ENCODE measurements around the gene KDM3B.
A peak's percentile ranks its signal among the peaks of the same experiment; 100 is the strongest.
"Not testable (repeated sequence)": the region's sequence is repeated elsewhere in the genome, so short reads cannot be mapped to it uniquely, and the experiment has no call there.

The KDM3B gene

GRCh38 chr5:138315751-138316278 is 36.7 kb upstream of the KDM3B start:
- no peak for ATAC-seq
- TF ChIP-seq TOX (CRISPR knock-in tag; IDR thresholded peaks at IDR 0.05; ENCODE audit: borderline replicate concordance) = no peak
- no peak for TF ChIP-seq CSDC2 (CRISPR knock-in tag; IDR thresholded peaks at IDR 0.05)
- no peak for TF ChIP-seq ZNF70 (CRISPR knock-in tag; IDR thresholded peaks at IDR 0.05)

- no peak for ATAC-seq
- no peak for TF ChIP-seq GLIS3 (CRISPR knock-in tag; IDR thresholded peaks at IDR 0.05)
- TF ChIP-seq ZFP3 (CRISPR knock-in tag; IDR thresholded peaks at IDR 0.05) = no peak
- TF ChIP-seq CSDC2 (CRISPR knock-in tag; IDR thresholded peaks at IDR 0.05) = no peak
- TF ChIP-seq ESRRG (CRISPR knock-in tag; IDR thresholded peaks at IDR 0.05) = no peak
- no peak for TF ChIP-seq OSR1 (CRISPR knock-in tag; IDR thresholded peaks at IDR 0.05)
- no peak for TF ChIP-seq RARB (CRISPR knock-in tag; IDR thresholded peaks at IDR 0.05)
- TF ChIP-seq ZNF70 (CRISPR knock-in tag; IDR thresholded peaks at IDR 0.05) = no peak
- no peak for TF ChIP-seq SNAI2 (CRISPR knock-in tag; IDR thresholded peaks at IDR 0.05)
- TF ChIP-seq PPARA (CRISPR knock-in tag; IDR thresholded peaks at IDR 0.05; ENCODE audit: borderline replicate concordance) = no peak
- no peak for TF ChIP-seq ZC3H10 (CRISPR knock-in tag; IDR thresholded peaks at IDR 0.05)
- no peak for TF ChIP-seq TCF4 (CRISPR knock-in tag; IDR thresholded peaks at IDR 0.05; ENCODE audit: borderline replicate concordance)
- no peak for TF ChIP-seq BACH2 (CRISPR knock-in tag; IDR thresholded peaks at IDR 0.05; ENCODE audit: borderline replicate concordance)
- no peak for TF ChIP-seq CSRNP3 (CRISPR knock-in tag; IDR thresholded peaks at IDR 0.05)
- TF ChIP-seq POU6F1 (CRISPR knock-in tag; IDR thresholded peaks at IDR 0.05; ENCODE audit: borderline replicate concordance, low read depth) = no peak
- TF ChIP-seq TOX (CRISPR knock-in tag; IDR thresholded peaks at IDR 0.05; ENCODE audit: borderline replicate concordance) = no peak
- no peak for TF ChIP-seq ARNTL (CRISPR knock-in tag; IDR thresholded peaks at IDR 0.05; ENCODE audit: borderline replicate concordance, low read depth)
- no peak for TF ChIP-seq ZFP30 (CRISPR knock-in tag; IDR thresholded peaks at IDR 0.05)
- no peak for TF ChIP-seq ZNF565 (CRISPR knock-in tag; conservative IDR thresholded peaks at IDR 0.05; ENCODE audit: low read depth)
- no peak for TF ChIP-seq ISL1 (CRISPR knock-in tag; IDR thresholded peaks at IDR 0.05)
- TF ChIP-seq PATZ1 (CRISPR knock-in tag; IDR thresholded peaks at IDR 0.05; ENCODE audit: borderline replicate concordance) = no peak
Observed at GRCh38 chr5:138316355-138316754, 36.1 kb upstream of the KDM3B start.

- ATAC-seq = not testable (repeated sequence)
Observed at GRCh38 chr5:138318211-138318610, 34.3 kb upstream of the KDM3B start.

- ATAC-seq = peak; percentile 4
- TF ChIP-seq RARB (CRISPR knock-in tag; IDR thresholded peaks at IDR 0.05) (no peak), PATZ1 (CRISPR knock-in tag; IDR thresholded peaks at IDR 0.05; ENCODE audit: borderline replicate concordance) (no peak), CSRNP3 (CRISPR knock-in tag; IDR thresholded peaks at IDR 0.05) (no peak)
Observed at GRCh38 chr5:138330813-138331448, 21.6 kb upstream of the KDM3B start.

Measured in SK-N-SH treated with all-trans-retinoic acid at 6 μM for 48 hours (cell line).